ENCODE results near the gene HSPA1L.

Gene HSPA1L

GRCh38 chr6:31781244-31782125, 33.6 kb downstream of the HSPA1L start:
- no peak for DNase-seq

- no peak for DNase-seq
Observed at GRCh38 chr6:31780507-31781243, 34.4 kb downstream of the HSPA1L start.

- no peak for DNase-seq
Observed at GRCh38 chr6:31779908-31780307, 35.2 kb downstream of the HSPA1L start.

GRCh38 chr6:31778999-31779885, 35.8 kb downstream of the HSPA1L start:
- no peak for DNase-seq

GRCh38 chr6:31778193-31778592, 36.9 kb downstream of the HSPA1L start:
- no peak for DNase-seq

- no peak for DNase-seq
Observed at GRCh38 chr6:31777667-31778050, 37.4 kb downstream of the HSPA1L start.

GRCh38 chr6:31776989-31777666, 38.0 kb downstream of the HSPA1L start, which contains the start of gene VWA7:
Gene VWA7, minus strand, starts transcription at chr6:31777328. Its CDS starts 549 bp downstream, at chr6:31776779.
- peak; percentile 49 to 63 for DNase-seq

GRCh38 chr6:31776485-31776988, 38.5 kb downstream of the HSPA1L start:
- DNase-seq: peak; percentile 14 to 25

- no peak for DNase-seq
Observed at GRCh38 chr6:31775633-31776484, 39.2 kb downstream of the HSPA1L start.

GRCh38 chr6:31775184-31775583, 39.9 kb downstream of the HSPA1L start:
- DNase-seq: no peak

GRCh38 chr6:31771992-31772358, 43.1 kb downstream of the HSPA1L start:
- DNase-seq: no peak

- DNase-seq: no peak
Observed at GRCh38 chr6:31770860-31771259, 44.2 kb downstream of the HSPA1L start.

GRCh38 chr6:31769684-31770371, 45.3 kb downstream of the HSPA1L start:
- peak; percentile 84 to 90 for DNase-seq

- DNase-seq: no peak
Observed at GRCh38 chr6:31768363-31769257, 46.5 kb downstream of the HSPA1L start.

- DNase-seq: no peak
Observed at GRCh38 chr6:31767096-31767645, 47.9 kb downstream of the HSPA1L start.

GRCh38 chr6:31765910-31766794, 48.9 kb downstream of the HSPA1L start:
- no peak for DNase-seq

- no peak for DNase-seq
Observed at GRCh38 chr6:31765559-31765909, 49.5 kb downstream of the HSPA1L start.

- DNase-seq: no peak
Observed at GRCh38 chr6:31764198-31764597, 50.9 kb downstream of the HSPA1L start.

All from Kasumi-1 (cell line).